ENCODE results near the gene CLCF1.
"Not testable (repeated sequence)": the region's sequence is repeated elsewhere in the genome, so short reads cannot be mapped to it uniquely, and the experiment has no call there.

CLCF1 gene

GRCh38 chr11:67406420-67406968, 33.1 kb upstream of the CLCF1 start:
- Histone ChIP-seq H3K4me2 (no peak overlapping the region), H3K27me3 (ENCODE audit: insufficient read depth, low read depth) (peaks cover 2% of the 10 kb centered on the region; the same call in 1 of the 2 replicates), H3K79me2 (ENCODE audit: insufficient read depth, low read depth) (no peaks in the 10 kb centered on the region; the same call in 1 of the 2 replicates), H3K9ac (no peak overlapping the region), H4K20me1 (ENCODE audit: insufficient read depth) (no peaks in the 10 kb centered on the region), H2AFZ (ENCODE audit: low read depth) (no peak overlapping the region), H3K4me1 (ENCODE audit: low read depth, poor library complexity, severe bottlenecking) (peaks cover 7% of the 10 kb centered on the region), H3K27ac (no peak overlapping the region), H3K36me3 (ENCODE audit: insufficient read depth) (no peaks in the 10 kb centered on the region), H3K4me3 (IDR thresholded peaks at IDR 0.05; ENCODE audit: insufficient read depth, low read depth, low read length) (no peak overlapping the region)
- TF ChIP-seq CTCF (conservative IDR thresholded peaks at IDR 0.05; ENCODE audit: low read depth, low read length): no peak

- TF ChIP-seq CTCF (conservative IDR thresholded peaks at IDR 0.05; ENCODE audit: low read depth, low read length): no peak
- H3K4me2 ChIP-seq: no peak overlapping the region
Observed at GRCh38 chr11:67405688-67406339, 32.4 kb upstream of the CLCF1 start.

GRCh38 chr11:67405196-67405567, 31.8 kb upstream of the CLCF1 start:
- no peak for TF ChIP-seq CTCF (conservative IDR thresholded peaks at IDR 0.05; ENCODE audit: low read depth, low read length)
- H3K4me2 ChIP-seq: no peak overlapping the region

More at GRCh38 chr11:67405688-67406339, 32.4 kb upstream of the CLCF1 start:
- no peaks in the 10 kb centered on the region for H3K36me3 ChIP-seq (ENCODE audit: insufficient read depth)
- H3K9ac ChIP-seq: no peak overlapping the region
- H3K4me3 ChIP-seq (IDR thresholded peaks at IDR 0.05; ENCODE audit: insufficient read depth, low read depth, low read length): no peak overlapping the region
- peaks cover 7% of the 10 kb centered on the region for H3K4me1 ChIP-seq (ENCODE audit: low read depth, poor library complexity, severe bottlenecking)
- no peaks in the 10 kb centered on the region for H4K20me1 ChIP-seq (ENCODE audit: insufficient read depth)
- H3K79me2 ChIP-seq (ENCODE audit: insufficient read depth, low read depth): peaks cover 6% of the 10 kb centered on the region
- H3K27me3 ChIP-seq (ENCODE audit: insufficient read depth, low read depth): no peaks in the 10 kb centered on the region
- no peak overlapping the region for H3K27ac ChIP-seq
- no peak overlapping the region for H2AFZ ChIP-seq (ENCODE audit: low read depth)

GRCh38 chr11:67404515-67405195, 31.3 kb upstream of the CLCF1 start:
- Histone ChIP-seq H3K27ac (no peak overlapping the region), H3K79me2 (ENCODE audit: insufficient read depth, low read depth) (peaks cover 13% of the 10 kb centered on the region), H3K4me3 (IDR thresholded peaks at IDR 0.05; ENCODE audit: insufficient read depth, low read depth, low read length) (no peak overlapping the region), H4K20me1 (ENCODE audit: insufficient read depth) (no peaks in the 10 kb centered on the region), H3K27me3 (ENCODE audit: insufficient read depth, low read depth) (no peaks in the 10 kb centered on the region), H3K4me1 (ENCODE audit: low read depth, poor library complexity, severe bottlenecking) (peaks cover 7% of the 10 kb centered on the region), H2AFZ (ENCODE audit: low read depth) (no peak overlapping the region), H3K4me2 (no peak overlapping the region), H3K9ac (no peak overlapping the region), H3K36me3 (ENCODE audit: insufficient read depth) (no peaks in the 10 kb centered on the region)
- TF ChIP-seq CTCF (conservative IDR thresholded peaks at IDR 0.05; ENCODE audit: low read depth, low read length): no peak

More at GRCh38 chr11:67405196-67405567, 31.8 kb upstream of the CLCF1 start:
- no peak overlapping the region for H2AFZ ChIP-seq (ENCODE audit: low read depth)
- H3K36me3 ChIP-seq (ENCODE audit: insufficient read depth): no peaks in the 10 kb centered on the region
- no peak overlapping the region for H3K9ac ChIP-seq
- no peaks in the 10 kb centered on the region for H3K27me3 ChIP-seq (ENCODE audit: insufficient read depth, low read depth)
- peaks cover 7% of the 10 kb centered on the region for H3K4me1 ChIP-seq (ENCODE audit: low read depth, poor library complexity, severe bottlenecking)
- no peak overlapping the region for H3K27ac ChIP-seq
- H4K20me1 ChIP-seq (ENCODE audit: insufficient read depth): no peaks in the 10 kb centered on the region
- peaks cover 13% of the 10 kb centered on the region for H3K79me2 ChIP-seq (ENCODE audit: insufficient read depth, low read depth)
- H3K4me3 ChIP-seq (IDR thresholded peaks at IDR 0.05; ENCODE audit: insufficient read depth, low read depth, low read length): no peak overlapping the region

- H3K4me1 ChIP-seq (ENCODE audit: low read depth, poor library complexity, severe bottlenecking); H4K20me1 ChIP-seq (ENCODE audit: insufficient read depth); H3K27ac ChIP-seq; H3K4me3 ChIP-seq (IDR thresholded peaks at IDR 0.05; ENCODE audit: insufficient read depth, low read depth, low read length); H3K27me3 ChIP-seq (ENCODE audit: insufficient read depth, low read depth); H3K9ac ChIP-seq; H3K36me3 ChIP-seq (ENCODE audit: insufficient read depth); H3K4me2 ChIP-seq; H2AFZ ChIP-seq (ENCODE audit: low read depth): not testable (repeated sequence)
- peaks cover 13% of the 10 kb centered on the region for H3K79me2 ChIP-seq (ENCODE audit: insufficient read depth, low read depth)
Observed at GRCh38 chr11:67403085-67403484, 29.7 kb upstream of the CLCF1 start.

GRCh38 chr11:67402192-67402839, 28.9 kb upstream of the CLCF1 start:
- Histone ChIP-seq H3K27ac (peak overlapping the region; percentile 62; the same call in 1 of the 2 replicates), H2AFZ (ENCODE audit: low read depth) (peak overlapping the region; percentile 90), H3K9ac (peak overlapping the region; percentile 63; the same call in 1 of the 2 replicates), H3K79me2 (ENCODE audit: insufficient read depth, low read depth) (peaks cover 13% of the 10 kb centered on the region), H3K4me2 (peak overlapping the region; percentile 99)
- not testable (repeated sequence) for H3K4me3 ChIP-seq (IDR thresholded peaks at IDR 0.05; ENCODE audit: insufficient read depth, low read depth, low read length); H3K27me3 ChIP-seq (ENCODE audit: insufficient read depth, low read depth); H4K20me1 ChIP-seq (ENCODE audit: insufficient read depth); H3K36me3 ChIP-seq (ENCODE audit: insufficient read depth); H3K4me1 ChIP-seq (ENCODE audit: low read depth, poor library complexity, severe bottlenecking)
